ENCODE measurements around the gene CUL4A.

DNA sequence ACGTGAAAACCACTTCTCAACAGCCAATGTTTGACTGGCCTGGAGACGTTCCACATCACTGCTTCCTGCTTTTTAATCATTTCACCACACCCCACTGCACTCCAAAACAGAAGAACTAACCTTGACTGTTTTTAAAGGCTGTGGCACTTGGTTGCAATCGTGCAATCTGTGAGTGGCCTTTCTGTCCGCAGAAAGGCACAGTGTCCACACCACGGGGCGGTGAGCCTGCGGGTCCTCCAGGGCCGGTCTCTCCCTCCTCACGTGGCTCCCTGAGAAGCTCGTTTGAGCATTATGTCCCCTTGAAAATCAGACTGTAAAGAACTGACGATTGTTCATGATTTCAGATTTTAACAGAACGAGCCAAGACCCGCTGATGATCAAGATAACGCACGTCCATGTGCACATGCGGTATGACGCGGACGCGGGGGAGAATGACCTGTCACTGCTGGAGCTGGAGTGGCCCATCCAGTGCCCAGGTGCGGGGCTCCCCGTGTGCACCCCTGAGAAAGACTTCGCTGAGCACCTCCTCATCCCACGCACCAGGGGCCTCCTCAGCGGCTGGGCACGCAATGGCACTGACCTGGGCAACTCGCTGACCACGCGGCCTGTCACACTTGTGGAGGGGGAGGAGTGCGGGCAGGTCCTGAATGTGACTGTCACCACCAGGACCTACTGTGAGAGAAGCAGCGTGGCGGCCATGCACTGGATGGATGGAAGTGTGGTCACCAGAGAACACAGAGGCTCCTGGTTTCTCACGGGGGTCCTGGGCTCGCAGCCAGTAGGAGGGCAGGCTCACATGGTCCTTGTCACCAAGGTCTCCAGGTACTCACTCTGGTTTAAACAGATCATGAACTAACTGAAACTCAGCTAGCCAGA, 37.9 kb upstream of the CUL4A start:
- TF ChIP-seq, protein P1, sequence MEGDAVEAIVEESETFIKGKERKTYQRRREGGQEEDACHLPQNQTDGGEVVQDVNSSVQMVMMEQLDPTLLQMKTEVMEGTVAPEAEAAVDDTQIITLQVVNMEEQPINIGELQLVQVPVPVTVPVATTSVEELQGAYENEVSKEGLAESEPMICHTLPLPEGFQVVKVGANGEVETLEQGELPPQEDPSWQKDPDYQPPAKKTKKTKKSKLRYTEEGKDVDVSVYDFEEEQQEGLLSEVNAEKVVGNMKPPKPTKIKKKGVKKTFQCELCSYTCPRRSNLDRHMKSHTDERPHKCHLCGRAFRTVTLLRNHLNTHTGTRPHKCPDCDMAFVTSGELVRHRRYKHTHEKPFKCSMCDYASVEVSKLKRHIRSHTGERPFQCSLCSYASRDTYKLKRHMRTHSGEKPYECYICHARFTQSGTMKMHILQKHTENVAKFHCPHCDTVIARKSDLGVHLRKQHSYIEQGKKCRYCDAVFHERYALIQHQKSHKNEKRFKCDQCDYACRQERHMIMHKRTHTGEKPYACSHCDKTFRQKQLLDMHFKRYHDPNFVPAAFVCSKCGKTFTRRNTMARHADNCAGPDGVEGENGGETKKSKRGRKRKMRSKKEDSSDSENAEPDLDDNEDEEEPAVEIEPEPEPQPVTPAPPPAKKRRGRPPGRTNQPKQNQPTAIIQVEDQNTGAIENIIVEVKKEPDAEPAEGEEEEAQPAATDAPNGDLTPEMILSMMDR (conservative IDR thresholded peaks at IDR 0.05): no peak
- TF ChIP-seq ZFX (IDR thresholded peaks at IDR 0.05): no peak
